ENCODE measurements around the gene THYN1.
A peak's percentile ranks its signal among the peaks of the same experiment; 100 is the strongest.
"Not testable (repeated sequence)": the region's sequence is repeated elsewhere in the genome, so short reads cannot be mapped to it uniquely, and the experiment has no call there.

THYN1 gene

GRCh38 chr11:134253188-134253993, at the start of gene THYN1, which contains the start of gene ACAD8:
Gene THYN1 (minus strand): TSS chr11:134253352. CDS start chr11:134252882, 470 bp downstream.
Gene ACAD8 (plus strand): TSS chr11:134253568. CDS start chr11:134253601, 33 bp downstream.
- peak; percentile 94 for DNase-seq (ENCODE audit: low read depth)

GRCh38 chr11:134294664-134295063, 41.5 kb upstream of the THYN1 start:
- no peak for DNase-seq (ENCODE audit: low read depth)

- DNase-seq (ENCODE audit: low read depth): no peak
Measured at GRCh38 chr11:134293119-134294113, 40.3 kb upstream of the THYN1 start.

- DNase-seq (ENCODE audit: low read depth): no peak
Measured at GRCh38 chr11:134292661-134293060, 39.5 kb upstream of the THYN1 start.

- DNase-seq (ENCODE audit: low read depth): no peak
Measured at GRCh38 chr11:134291196-134291595, 38.0 kb upstream of the THYN1 start.

- no peak for DNase-seq (ENCODE audit: low read depth)
Measured at GRCh38 chr11:134290646-134291045, 37.5 kb upstream of the THYN1 start.

GRCh38 chr11:134289789-134290188, 36.6 kb upstream of the THYN1 start:
- no peak for DNase-seq (ENCODE audit: low read depth)

GRCh38 chr11:134289167-134289566, 36.0 kb upstream of the THYN1 start:
- no peak for DNase-seq (ENCODE audit: low read depth)

- DNase-seq (ENCODE audit: low read depth): no peak
Measured at GRCh38 chr11:134288486-134288885, 35.3 kb upstream of the THYN1 start.

GRCh38 chr11:134287561-134287960, 34.4 kb upstream of the THYN1 start:
- no peak for DNase-seq (ENCODE audit: low read depth)

- not testable (repeated sequence) for DNase-seq (ENCODE audit: low read depth)
Measured at GRCh38 chr11:134284349-134284748, 31.2 kb upstream of the THYN1 start.

GRCh38 chr11:134283461-134284230, 30.5 kb upstream of the THYN1 start:
- DNase-seq (ENCODE audit: low read depth): no peak

- no peak for DNase-seq (ENCODE audit: low read depth)
Measured at GRCh38 chr11:134282121-134283045, 29.2 kb upstream of the THYN1 start.

GRCh38 chr11:134281635-134282034, 28.5 kb upstream of the THYN1 start:
- not testable (repeated sequence) for DNase-seq (ENCODE audit: low read depth)

GRCh38 chr11:134278356-134278755, 25.2 kb upstream of the THYN1 start:
- DNase-seq (ENCODE audit: low read depth): no peak

- DNase-seq (ENCODE audit: low read depth): no peak
Measured at GRCh38 chr11:134277183-134278001, 24.2 kb upstream of the THYN1 start.

GRCh38 chr11:134276396-134277182, 23.4 kb upstream of the THYN1 start:
- DNase-seq (ENCODE audit: low read depth): no peak

- DNase-seq (ENCODE audit: low read depth): peak; percentile 65
Measured at GRCh38 chr11:134275534-134276395, 22.6 kb upstream of the THYN1 start, which contains the start of gene GLB1L3. Gene GLB1L3 (plus strand): TSS chr11:134276379. CDS start chr11:134276741, 362 bp downstream.

Data from T-helper 22 cell (primary cell).